HL-60 (cell line): ENCODE results near the gene GRID1.

Experiments
- DNase-seq, 2 experiments: peaks; one replicate each; pipeline ENCODE4 v3.0.0-alpha.2; 2010 to 2020; ENCODE audit warnings: low read depth in 1 of 2, low spot score in 1 of 2
- H3K27ac ChIP-seq: fragments of 250-450 bp; sonication (Bioruptor Pico); replicated peaks from 2 replicates; pipeline ENCODE4 v1.5.1; 2020; ENCODE audit warnings: mild to moderate bottlenecking, moderate library complexity
- H3K27me3 ChIP-seq: fragments of 250-450 bp; sonication (Bioruptor Pico); 2 replicates; pipeline ENCODE4 v1.5.1; 2021; ENCODE audit warnings: mild to moderate bottlenecking, moderate library complexity; ENCODE audit not compliant: insufficient read depth, poor library complexity, severe bottlenecking
- H3K4me3 ChIP-seq: replicated peaks from 2 replicates; pipeline ENCODE4 v1.5.1; 2011; ENCODE audit warnings: mild to moderate bottlenecking, control low read depth, low read length; ENCODE audit not compliant: insufficient read depth
- CTCF ChIP-seq: IDR thresholded peaks from one replicate; pipeline ENCODE4 v1.5.1; 2011; ENCODE audit warnings: low read length, control low read depth, inconsistent platforms; ENCODE audit not compliant: insufficient read depth
- GABPA ChIP-seq: IDR thresholded peaks from 2 replicates; pipeline ENCODE4 v1.6.1; 2012; ENCODE audit warnings: low read depth
- POLR2AphosphoS5 ChIP-seq: IDR thresholded peaks from 2 replicates; pipeline ENCODE4 v1.6.1; 2012; ENCODE audit warnings: low read depth
- REST ChIP-seq: IDR thresholded peaks from 2 replicates; pipeline ENCODE4 v1.6.1; 2012; ENCODE audit warnings: low read depth; ENCODE audit not compliant: insufficient replicate concordance
- SPI1 ChIP-seq: IDR thresholded peaks from 2 replicates; pipeline ENCODE4 v1.6.1; 2012; ENCODE audit warnings: low read depth, mild to moderate bottlenecking, borderline replicate concordance

Gene GRID1

DNA sequence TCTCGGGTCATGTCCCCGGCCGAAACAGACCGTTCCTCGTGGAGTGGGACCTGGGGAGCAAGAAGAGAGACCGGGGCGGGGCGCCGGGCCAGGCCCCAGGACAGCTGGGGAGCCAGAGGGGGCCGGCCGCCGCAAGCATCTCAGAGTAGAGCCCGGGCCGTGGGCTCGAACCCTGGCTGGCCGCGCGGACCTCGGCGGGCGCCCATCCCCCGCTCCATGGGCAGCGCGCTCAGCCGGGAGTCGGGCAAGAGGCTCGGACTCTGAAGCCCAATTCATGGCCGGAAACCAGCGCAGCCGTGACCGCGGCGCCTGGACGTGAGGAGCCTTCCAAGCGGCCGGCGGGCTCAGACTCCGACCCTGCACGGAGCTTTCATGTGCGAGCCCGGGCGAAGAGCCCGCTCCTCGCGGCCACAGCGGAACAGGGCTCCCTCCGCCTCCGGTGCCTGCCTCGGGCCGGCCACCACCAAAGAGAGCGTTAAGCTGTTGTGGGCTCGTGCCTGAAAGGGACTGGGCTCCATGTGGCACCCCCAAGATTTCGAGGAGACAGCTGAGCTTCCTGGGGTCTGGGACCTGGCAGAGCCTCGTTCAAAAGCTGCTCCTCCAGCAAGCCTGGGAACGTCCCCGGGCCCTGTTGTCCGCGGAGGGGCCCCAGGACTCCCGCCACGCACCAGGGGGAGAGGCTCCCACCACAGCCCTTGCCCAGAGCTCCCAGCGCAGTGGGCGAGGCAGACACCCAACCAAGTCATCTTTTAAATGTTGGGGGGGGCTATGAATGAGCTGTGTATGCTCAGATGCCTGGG, 757 bp upstream of the GRID1 start:
- TF ChIP-seq GABPA (no peak), CTCF (no peak), SPI1 (no peak), POLR2AphosphoS5 (no peak), REST (no peak)
- no peak overlapping the region for H3K27ac ChIP-seq
- H3K27me3 ChIP-seq, result peaks cover 49% of the 10 kb centered on the region
- no peak overlapping the region for H3K4me3 ChIP-seq
- no peak for DNase-seq

- no peak for TF ChIP-seq SPI1
- TF ChIP-seq CTCF, result no peak
- no peak for DNase-seq
- Histone ChIP-seq H3K4me3 (no peak overlapping the region), H3K27me3 (peaks cover 50% of the 10 kb centered on the region), H3K27ac (no peak overlapping the region)
Observed at GRCh38 chr10:86366902-86367151, 232 bp upstream of the GRID1 start.

- no peak for DNase-seq
- TF ChIP-seq REST (no peak), SPI1 (no peak), GABPA (no peak), POLR2AphosphoS5 (no peak), CTCF (no peak)
- H3K4me3 ChIP-seq, result no peak overlapping the region
- peaks cover 50% of the 10 kb centered on the region for H3K27me3 ChIP-seq
- H3K27ac ChIP-seq, result no peak overlapping the region
Observed at GRCh38 chr10:86365346-86366032, 1.1 kb downstream of the GRID1 start.
